Measurements from ENCODE around the gene UBR2. TPM values are rescaled to one million over a fixed set of nuclear protein-coding genes. Genes with fewer than 3 reads are reported as not detected.
"Not testable (repeated sequence)": the region's sequence is repeated elsewhere in the genome, so short reads cannot be mapped to it uniquely, and the experiment has no call there.

Gene UBR2
- total and polyA plus RNA-seq, 2 donors, result 13.0 to 48.1 TPM

DNA sequence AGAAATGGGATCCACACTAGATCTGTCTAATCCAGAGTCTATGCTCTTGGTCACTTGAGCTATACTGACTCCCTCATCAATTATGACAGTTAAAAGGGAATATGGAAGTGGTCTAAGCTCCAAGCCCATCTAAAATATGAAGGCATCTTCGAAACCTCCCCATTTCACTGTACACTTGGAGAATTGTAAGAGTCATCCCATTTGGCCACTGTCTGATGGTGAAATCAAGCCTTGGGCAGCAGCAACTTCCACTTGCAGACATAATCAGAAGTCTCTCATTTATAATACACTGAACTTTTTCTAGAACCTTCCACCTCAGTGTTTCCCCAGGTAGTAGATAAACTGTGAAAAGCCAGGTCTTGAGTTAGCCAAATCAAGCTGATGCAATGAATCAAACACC, 26.3 kb upstream of the UBR2 start:
- Histone ChIP-seq H3K27ac (ENCODE audit: low read depth) (no peak overlapping the region), H3K4me3 (ENCODE audit: low read depth, low read length) (no peak overlapping the region), H3K36me3 (ENCODE audit: insufficient read depth) (no peaks in the 10 kb centered on the region), H3K4me1 (ENCODE audit: insufficient read depth) (no peaks in the 10 kb centered on the region)
- DNase-seq (ENCODE audit: extremely low spot score), result no peak
- 95% methylated on average over 1 of the region's 1 CpG for WGBS

DNA sequence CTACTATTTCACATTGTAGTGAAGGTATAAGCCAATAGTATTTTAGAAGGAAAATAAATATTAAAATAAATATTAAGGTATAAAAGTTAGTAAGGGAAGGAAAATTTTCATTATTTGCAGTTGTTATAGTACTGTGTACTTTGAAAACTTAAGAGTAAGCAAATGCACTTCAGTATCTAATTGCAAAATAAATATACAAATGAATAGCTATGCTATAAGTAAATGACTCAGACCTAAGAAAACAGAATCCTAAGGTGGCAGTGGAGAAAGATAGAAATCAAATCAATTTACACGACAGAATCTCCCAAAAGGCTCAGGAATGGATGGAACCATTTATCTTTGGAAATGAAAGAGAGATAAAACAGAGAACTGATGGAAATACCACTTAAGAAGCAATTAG, 24.7 kb upstream of the UBR2 start:
- H3K27ac ChIP-seq (ENCODE audit: low read depth), result no peak overlapping the region
- DNase-seq (ENCODE audit: extremely low spot score), result no peak
- H3K36me3 ChIP-seq (ENCODE audit: insufficient read depth), result no peaks in the 10 kb centered on the region
- H3K4me3 ChIP-seq (ENCODE audit: low read depth, low read length), result no peak overlapping the region
- WGBS, result 79% methylated on average over 1 of the region's 1 CpG
- H3K4me1 ChIP-seq (ENCODE audit: insufficient read depth), result no peaks in the 10 kb centered on the region

DNA sequence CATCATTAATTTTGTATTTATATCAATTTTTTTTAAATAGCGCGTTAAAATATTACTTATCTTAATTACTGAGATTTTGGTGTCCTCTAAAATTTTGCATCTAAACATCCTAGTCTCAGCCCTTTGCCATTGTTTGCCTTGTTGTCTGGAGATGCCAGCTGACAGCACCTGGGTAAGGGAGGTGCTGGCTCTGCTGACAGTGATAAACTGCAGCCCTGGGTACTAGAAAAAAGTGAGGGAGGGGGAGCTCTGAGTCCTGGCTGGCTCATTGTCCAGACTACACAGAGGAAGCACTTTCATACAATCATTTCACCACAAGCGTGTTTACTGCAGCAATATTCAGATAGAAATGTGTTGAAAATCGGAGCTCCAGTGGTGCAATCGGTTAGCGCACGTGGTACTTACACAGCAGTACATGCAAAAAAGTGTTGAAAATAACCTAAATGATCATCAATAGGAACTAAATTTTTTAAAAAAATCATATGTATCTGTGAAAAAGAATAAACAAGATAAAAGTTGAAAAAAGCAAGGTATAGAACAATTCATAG, 18.5 kb upstream of the UBR2 start:
- Histone ChIP-seq H3K4me3 (ENCODE audit: low read depth, low read length) (no peak overlapping the region), H3K27ac (ENCODE audit: low read depth) (no peak overlapping the region), H3K36me3 (ENCODE audit: insufficient read depth) (no peaks in the 10 kb centered on the region), H3K4me1 (ENCODE audit: insufficient read depth) (no peaks in the 10 kb centered on the region)
- WGBS, result 96% methylated on average over 7 of the region's 7 CpGs
- DNase-seq (ENCODE audit: extremely low spot score), result no peak

DNA sequence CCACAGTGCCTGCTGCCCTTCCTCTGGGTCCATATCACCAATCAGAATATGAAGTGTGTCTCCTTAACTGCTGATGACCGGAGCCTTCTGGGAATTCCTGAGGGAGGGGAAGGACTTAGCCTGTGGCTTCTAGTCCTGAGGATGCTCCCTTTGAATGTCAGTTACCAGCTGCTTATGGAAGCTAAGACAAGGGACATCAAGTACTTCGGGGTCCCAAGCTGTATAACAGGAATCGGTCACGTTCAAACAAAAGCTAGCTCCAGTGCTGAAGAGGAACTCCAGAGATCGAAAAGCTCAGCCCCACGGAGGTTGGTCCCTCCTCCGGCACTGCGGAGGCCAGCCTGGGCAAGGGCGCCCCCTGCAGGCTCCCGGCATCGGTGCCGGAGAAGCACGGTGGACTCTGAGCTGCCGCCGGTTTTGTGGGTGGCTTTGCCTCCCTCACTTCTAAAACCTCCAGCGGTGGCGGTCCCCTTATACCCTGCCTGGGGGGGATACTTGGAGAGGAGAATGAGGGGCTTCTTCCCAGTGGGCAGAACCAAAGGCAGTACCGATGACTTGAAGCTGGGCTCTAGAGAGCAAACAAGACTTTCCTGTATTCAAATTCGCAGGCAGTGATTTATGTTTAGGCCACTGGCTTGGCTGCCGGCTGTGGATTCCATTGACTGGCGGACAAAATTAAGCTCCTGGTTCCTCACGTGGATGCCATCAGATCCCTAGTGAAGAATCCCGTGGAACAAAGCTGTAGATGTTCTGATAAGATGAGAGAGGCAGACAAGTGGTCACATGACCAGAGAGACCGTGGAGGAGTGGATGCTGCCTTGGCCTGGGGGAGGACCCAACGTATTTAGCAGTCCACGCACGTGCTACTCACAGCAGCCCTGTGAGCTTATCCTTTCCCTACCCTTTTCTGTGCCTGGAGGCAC, 16.2 kb upstream of the UBR2 start:
- 1% methylated on average over 27 of the region's 27 CpGs for WGBS
- DNase-seq (ENCODE audit: extremely low spot score), result peak; percentile 68
- Histone ChIP-seq H3K4me3 (ENCODE audit: low read depth, low read length) (peak overlapping the region; percentile 14), H3K27ac (ENCODE audit: low read depth) (no peak overlapping the region), H3K36me3 (ENCODE audit: insufficient read depth) (no peaks in the 10 kb centered on the region), H3K4me1 (ENCODE audit: insufficient read depth) (no peaks in the 10 kb centered on the region)

DNA sequence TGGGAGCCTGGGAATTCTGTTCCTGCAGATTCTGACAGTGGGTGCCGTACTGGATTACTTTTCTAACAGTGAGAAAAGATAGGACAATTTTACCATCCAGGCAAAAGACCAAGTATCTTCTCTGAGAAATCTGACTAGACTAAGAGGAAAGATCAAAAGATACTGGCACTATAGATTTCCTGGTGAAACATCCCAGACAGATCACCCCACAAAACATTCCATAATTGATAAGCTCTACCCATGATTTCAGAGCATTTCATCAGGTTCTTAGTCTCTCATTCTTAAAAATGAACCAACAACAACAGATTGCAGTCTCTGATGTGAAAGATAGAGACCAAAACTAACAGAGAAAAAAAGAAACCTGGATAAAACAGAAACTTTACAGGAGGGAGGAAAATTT, 13.6 kb upstream of the UBR2 start:
- WGBS, result 74% methylated on average over 1 of the region's 1 CpG

DNA sequence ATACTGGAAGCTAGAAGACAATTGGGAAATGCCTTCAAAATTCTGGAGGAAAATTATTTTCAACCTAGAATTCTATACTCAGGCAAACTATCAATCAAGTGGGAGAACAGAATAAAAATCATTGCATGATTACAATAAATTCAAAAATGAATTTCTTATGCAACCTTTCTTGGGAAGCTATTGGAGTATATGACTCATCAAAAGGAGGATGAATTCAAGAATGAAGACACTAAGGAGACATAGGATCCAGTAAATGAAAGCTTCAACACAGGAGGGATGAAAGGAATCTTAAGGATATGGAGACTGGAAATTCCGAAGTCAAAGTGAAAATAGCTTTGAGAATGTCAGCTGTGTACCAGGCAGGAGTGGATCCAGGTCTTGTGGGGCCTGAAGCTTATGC, 12.6 kb upstream of the UBR2 start:
- no peaks in the 10 kb centered on the region for H3K36me3 ChIP-seq (ENCODE audit: insufficient read depth)
- no peak overlapping the region for H3K4me3 ChIP-seq (ENCODE audit: low read depth, low read length)
- no peaks in the 10 kb centered on the region for H3K4me1 ChIP-seq (ENCODE audit: insufficient read depth)
- H3K27ac ChIP-seq (ENCODE audit: low read depth), result no peak overlapping the region
- 90% methylated on average over 1 of the region's 1 CpG for WGBS
- DNase-seq (ENCODE audit: extremely low spot score), result no peak

More for the DNA sequence above, 13.6 kb upstream of the UBR2 start:
- Histone ChIP-seq H3K4me1 (ENCODE audit: insufficient read depth) (no peaks in the 10 kb centered on the region), H3K4me3 (ENCODE audit: low read depth, low read length) (no peak overlapping the region), H3K27ac (ENCODE audit: low read depth) (no peak overlapping the region), H3K36me3 (ENCODE audit: insufficient read depth) (no peaks in the 10 kb centered on the region)
- DNase-seq (ENCODE audit: extremely low spot score), result no peak

DNA sequence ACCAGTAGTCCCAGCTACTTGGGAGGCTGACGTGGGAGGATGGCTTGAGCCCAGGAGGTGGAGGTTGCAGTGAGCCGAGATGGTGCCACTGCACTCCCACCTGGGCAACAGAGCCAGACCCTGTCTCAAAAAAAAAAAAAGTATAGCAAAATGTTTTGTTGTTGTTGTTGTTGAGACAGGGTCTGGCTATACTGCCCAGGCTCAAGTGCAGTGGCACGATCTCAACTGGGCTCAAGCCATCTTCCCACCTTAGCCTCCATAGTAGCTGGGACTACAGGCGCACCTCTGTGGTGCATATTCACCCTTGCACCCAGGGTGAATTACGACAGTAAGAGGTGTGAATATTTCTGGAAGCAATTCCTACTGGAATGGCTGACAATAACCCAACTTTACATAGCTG, 11.4 kb upstream of the UBR2 start:
- Histone ChIP-seq H3K4me3 (ENCODE audit: low read depth, low read length) (no peak overlapping the region), H3K36me3 (ENCODE audit: insufficient read depth) (no peaks in the 10 kb centered on the region), H3K4me1 (ENCODE audit: insufficient read depth) (no peaks in the 10 kb centered on the region), H3K27ac (ENCODE audit: low read depth) (no peak overlapping the region)
- 95% methylated on average over 5 of the region's 5 CpGs for WGBS
- DNase-seq (ENCODE audit: extremely low spot score), result no peak

DNA sequence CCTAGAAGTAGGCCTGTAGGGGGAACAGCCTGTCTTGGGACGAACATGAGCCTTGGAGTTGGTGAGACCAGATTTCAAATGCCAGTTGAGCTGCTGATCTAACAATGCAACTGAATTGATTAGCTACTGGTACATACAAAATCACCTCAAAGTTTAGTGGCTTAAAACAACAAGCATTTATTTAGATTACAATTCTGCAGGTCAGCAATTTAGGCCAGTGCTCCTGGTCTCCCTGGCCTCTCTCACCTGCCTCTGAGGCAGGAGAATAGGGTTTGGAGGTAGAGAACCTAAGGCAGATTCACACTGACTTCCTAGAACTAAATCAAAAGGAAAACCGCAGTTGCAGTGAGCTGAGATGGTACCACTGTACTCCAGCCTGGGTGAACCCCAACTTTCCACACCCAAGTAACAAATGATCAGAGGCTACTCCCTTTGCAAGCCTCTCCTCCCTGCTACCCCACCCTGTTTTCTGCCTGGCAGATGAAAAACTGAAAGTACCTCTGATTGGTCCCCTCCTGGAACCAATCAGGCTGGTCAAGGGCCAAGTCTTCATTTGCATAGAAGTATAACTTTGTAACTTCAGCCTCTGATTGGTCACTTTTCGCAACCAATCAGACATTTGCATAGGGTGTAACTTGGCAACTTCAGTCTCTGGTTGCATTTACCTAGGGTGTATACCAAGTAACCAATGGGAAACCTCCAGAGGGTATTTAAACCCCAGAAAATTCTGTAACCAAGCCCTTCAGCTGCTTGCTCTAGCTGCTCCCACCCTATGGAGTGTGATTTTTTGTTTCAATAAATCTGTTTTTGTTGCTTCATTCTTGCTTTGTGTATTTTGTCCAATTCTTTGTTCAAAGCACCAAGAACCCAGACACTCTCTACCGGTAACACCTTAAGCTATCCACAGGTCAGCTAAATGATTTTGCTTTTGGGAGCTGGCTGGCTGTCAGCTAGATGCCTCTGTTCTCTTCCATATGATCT, 8.1 kb upstream of the UBR2 start:
- 91% methylated on average over 4 of the region's 4 CpGs for WGBS
- Histone ChIP-seq H3K4me3 (ENCODE audit: low read depth, low read length) (no peak overlapping the region), H3K27ac (ENCODE audit: low read depth) (no peak overlapping the region), H3K36me3 (ENCODE audit: insufficient read depth) (no peaks in the 10 kb centered on the region), H3K4me1 (ENCODE audit: insufficient read depth) (no peaks in the 10 kb centered on the region)
- no peak for DNase-seq (ENCODE audit: extremely low spot score)

DNA sequence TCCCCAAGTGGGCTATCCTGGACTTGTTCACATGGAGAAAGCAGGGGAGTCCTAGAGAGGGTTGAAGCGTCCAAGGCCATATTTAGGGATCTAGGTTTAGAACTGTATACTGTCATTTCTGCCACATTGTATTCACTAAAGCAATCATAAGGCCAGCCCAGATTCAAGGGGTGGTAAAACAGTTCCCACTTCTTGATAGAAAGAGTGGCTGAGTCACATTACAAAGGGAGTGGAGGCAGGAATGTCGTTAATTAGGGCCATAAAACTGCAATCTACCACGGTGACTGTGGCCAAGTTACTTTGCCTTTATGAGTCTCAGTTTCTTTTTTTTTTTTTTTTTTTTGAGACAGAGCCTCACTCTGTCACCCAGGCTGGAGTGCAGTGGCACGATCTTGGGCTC, 7.4 kb upstream of the UBR2 start:
- no peaks in the 10 kb centered on the region for H3K36me3 ChIP-seq (ENCODE audit: insufficient read depth)
- DNase-seq (ENCODE audit: extremely low spot score), result no peak
- H3K4me3 ChIP-seq (ENCODE audit: low read depth, low read length), result no peak overlapping the region
- 59% methylated on average over 4 of the region's 4 CpGs for WGBS
- H3K4me1 ChIP-seq (ENCODE audit: insufficient read depth), result no peaks in the 10 kb centered on the region
- no peak overlapping the region for H3K27ac ChIP-seq (ENCODE audit: low read depth)

DNA sequence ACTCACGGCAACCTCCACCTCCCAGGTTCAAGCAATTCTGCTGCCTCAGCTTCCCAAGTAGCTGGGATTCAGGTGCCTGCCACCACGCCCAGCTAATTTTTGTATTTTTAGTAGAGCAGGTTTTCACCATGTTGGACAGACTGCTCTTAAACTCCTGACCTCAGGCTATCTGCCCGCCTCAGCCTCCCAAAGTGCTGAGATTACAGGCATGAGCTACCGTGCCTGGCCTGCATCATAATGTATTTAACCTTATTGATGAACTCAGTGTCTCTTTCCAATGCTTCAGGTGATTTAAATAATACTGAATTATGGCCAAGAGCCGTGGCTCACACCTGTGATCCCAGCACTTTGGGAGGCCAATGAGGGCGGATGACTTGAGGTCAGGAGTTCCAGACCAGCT, 4.6 kb upstream of the UBR2 start:
- H3K27ac ChIP-seq (ENCODE audit: low read depth); H3K4me3 ChIP-seq (ENCODE audit: low read depth, low read length); H3K4me1 ChIP-seq (ENCODE audit: insufficient read depth); DNase-seq (ENCODE audit: extremely low spot score); H3K36me3 ChIP-seq (ENCODE audit: insufficient read depth): not testable (repeated sequence)
- WGBS, result 90% methylated on average over 6 of the region's 6 CpGs

DNA sequence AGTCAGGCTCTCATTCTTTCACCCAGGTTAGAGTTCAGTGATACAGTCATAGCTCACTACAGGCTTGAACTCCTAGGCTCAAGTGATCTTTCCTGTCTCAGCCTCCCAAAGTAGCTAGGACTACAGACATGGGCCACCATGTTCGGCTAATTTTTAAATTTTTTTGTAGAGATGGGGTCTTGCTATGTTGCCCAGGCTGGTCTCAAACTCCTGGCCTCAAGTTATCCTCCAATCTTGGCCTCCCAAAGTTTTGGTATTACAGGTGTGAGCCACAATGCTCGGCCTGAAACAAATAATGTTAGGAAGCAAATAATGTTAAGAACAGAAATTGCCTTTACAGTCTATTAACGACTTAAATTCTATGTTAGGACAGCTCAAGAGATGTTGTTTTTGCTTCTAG, 1.8 kb upstream of the UBR2 start:
- Histone ChIP-seq H3K4me3 (ENCODE audit: low read depth, low read length) (no peak overlapping the region), H3K27ac (ENCODE audit: low read depth) (no peak overlapping the region), H3K4me1 (ENCODE audit: insufficient read depth) (no peaks in the 10 kb centered on the region), H3K36me3 (ENCODE audit: insufficient read depth) (no peaks in the 10 kb centered on the region)
- 72% methylated on average over 3 of the region's 3 CpGs for WGBS
- DNase-seq (ENCODE audit: extremely low spot score), result no peak

DNA sequence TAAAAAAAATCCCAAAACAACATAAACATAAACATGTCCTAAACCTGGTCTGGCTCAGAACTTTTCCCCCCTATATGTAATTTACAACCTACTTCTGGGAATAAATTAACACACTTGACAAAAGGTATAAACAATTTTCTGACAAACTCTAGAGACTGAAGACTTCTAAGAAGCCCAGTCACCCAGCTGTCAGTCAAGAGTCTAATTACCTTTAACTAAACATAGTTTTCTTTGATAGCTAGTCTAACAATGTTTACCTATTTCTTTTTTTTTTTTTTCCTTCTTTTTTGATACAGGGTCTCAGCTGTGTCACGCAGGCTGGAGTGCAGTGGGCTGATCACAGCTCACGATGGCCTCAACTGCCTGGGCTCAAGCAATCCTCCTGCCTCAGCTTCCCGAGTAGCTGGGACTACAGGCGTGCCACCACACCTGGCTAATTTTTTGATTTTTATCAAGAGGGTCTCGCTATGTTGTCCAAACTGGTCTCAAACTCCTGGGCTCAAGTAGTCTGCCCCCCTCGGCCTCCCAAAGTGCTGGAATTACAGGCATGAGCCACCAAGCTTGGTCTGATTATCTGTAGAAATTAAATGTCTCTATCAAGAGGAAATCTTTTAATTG, 932 bp upstream of the UBR2 start:
- Histone ChIP-seq H3K4me1 (ENCODE audit: insufficient read depth) (no peaks in the 10 kb centered on the region), H3K27ac (ENCODE audit: low read depth) (no peak overlapping the region), H3K36me3 (ENCODE audit: insufficient read depth) (no peaks in the 10 kb centered on the region), H3K4me3 (ENCODE audit: low read depth, low read length) (no peak overlapping the region)
- no peak for DNase-seq (ENCODE audit: extremely low spot score)
- 80% methylated on average over 6 of the region's 6 CpGs for WGBS

DNA sequence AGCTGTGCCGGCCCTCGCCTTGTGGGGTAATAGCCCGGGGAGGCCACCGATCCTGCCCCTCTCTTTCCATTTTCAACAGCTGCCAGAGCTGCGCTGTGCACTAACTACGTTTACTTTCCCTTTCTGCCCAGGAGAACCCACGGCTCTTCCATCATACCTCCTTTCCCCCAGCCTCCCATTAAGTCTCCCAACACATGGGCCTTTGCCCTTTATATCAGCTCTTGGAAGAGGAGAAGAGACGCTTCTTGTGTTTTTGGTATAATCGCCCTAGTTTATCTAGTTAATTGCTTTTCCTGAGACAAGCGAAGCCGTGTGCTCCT, 637 bp downstream of the UBR2 start:
- peak overlapping the region; percentile 70 for H3K4me3 ChIP-seq (ENCODE audit: low read depth, low read length)
- H3K36me3 ChIP-seq (ENCODE audit: insufficient read depth), result no peaks in the 10 kb centered on the region
- no peaks in the 10 kb centered on the region for H3K4me1 ChIP-seq (ENCODE audit: insufficient read depth)
- peak overlapping the region; percentile 89 for H3K27ac ChIP-seq (ENCODE audit: low read depth)
- no peak for DNase-seq (ENCODE audit: extremely low spot score)
- WGBS, result 1% methylated on average over 11 of the region's 11 CpGs

Data from urinary bladder (tissue), 4 donors.